Fibroblast of villous mesenchyme (primary cell): Measurements from ENCODE around the gene AP2B1. TPM values are rescaled to one million over a fixed set of nuclear protein-coding genes. Genes with fewer than 3 reads are reported as not detected.

Source experiments
- DNase-seq: peaks from one replicate; pipeline ENCODE4 v3.0.0-alpha.2; 2010; ENCODE audit warnings: low read depth
- H3K4me3 ChIP-seq: 2 replicates; pipeline ENCODE4 v1.5.1; 2011; ENCODE audit warnings: low read depth, mild to moderate bottlenecking, low read length
- CTCF ChIP-seq: IDR thresholded peaks from 2 replicates; pipeline ENCODE4 v1.5.1; 2012; ENCODE audit warnings: low read depth, mild to moderate bottlenecking, low read length; ENCODE audit not compliant: insufficient read depth
- total RNA-seq: library from RNA; depleted of rRNA; stranded (reverse); fragments of >200 nt; gene quantifications from 2 replicates; pipeline ENCODE4 v1.2.3, GENCODE V29; 2012

Gene AP2B1
- total RNA-seq, 1 donor, result 97.6 TPM

DNA sequence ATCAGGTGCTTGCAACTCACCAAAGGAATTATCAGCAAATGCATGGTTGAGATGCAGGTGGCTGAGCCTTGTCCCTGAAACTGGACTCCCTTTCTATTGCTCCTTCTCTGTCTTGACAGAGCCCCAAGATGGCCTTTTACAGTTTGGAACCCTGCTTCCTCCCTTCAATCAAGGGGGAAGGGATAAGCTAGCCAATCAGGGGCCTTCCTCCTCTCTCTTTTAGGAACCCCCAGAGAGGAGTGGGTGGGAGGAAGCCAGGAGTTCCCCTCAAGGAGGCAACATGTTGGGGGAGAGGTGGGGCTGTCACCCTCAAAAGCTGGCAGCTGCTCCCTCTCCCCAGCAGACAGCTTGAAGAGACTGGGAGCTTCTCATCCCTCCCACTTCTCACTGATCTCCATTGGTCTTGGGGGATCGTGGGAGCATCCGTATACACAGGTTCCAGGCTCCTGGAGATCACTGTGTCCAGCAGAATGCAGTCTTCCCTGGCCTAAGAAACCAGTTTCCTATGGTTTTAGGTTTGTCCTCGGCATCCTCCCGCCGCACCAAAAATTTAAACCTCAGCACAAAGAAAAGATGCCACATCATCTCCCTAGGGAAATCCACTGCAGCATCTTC is 151.5 kb downstream of the AP2B1 start:
- no peak overlapping the region for H3K4me3 ChIP-seq
- DNase-seq, result no peak
- no peak for TF ChIP-seq CTCF

GRCh38 chr17:35740216-35740615 is 153.1 kb downstream of the AP2B1 start:
- no peak for TF ChIP-seq CTCF
- H3K4me3 ChIP-seq, result no peak overlapping the region

DNA sequence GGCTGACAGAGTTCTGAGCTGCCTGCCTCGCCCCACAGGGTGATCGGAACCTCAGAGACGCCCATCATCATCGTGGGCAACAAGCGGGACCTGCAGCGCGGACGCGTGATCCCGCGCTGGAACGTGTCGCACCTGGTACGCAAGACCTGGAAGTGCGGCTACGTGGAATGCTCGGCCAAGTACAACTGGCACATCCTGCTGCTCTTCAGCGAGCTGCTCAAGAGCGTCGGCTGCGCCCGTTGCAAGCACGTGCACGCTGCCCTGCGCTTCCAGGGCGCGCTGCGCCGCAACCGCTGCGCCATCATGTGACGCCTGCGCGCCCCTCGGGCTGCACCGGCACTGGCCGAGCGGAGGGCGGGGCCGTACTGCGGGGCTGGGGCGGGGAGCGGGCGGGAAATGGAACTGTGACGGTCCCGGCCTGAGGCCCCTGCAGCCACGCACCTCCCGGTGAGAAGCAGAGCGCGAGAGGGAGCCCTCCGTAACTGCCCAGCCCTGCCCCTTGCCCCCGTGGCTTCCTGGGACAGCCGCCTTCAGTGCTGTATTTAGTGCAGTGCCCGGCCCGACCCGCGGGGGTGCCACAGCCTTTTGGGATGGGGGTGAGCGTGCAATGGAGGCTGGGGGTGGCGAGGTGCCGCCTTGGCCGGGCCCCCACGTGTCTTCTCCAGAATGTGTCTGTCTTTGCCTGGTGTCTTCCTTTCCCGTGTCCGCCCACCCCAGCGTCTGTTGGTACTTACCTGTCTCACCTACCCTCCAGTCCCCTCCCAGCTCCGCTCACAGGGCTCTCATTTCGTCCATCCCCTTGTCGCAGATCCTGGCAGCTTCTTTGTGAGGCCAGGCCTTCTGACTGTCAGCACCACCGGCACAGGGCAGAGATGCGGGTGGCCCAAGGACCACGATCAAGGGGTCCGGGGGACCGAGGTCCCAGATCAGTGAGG is 154.1 kb downstream of the AP2B1 start:
- DNase-seq, result no peak
- TF ChIP-seq CTCF, result no peak

More at GRCh38 chr17:35740216-35740615, 153.1 kb downstream of the AP2B1 start:
- no peak for DNase-seq

DNA sequence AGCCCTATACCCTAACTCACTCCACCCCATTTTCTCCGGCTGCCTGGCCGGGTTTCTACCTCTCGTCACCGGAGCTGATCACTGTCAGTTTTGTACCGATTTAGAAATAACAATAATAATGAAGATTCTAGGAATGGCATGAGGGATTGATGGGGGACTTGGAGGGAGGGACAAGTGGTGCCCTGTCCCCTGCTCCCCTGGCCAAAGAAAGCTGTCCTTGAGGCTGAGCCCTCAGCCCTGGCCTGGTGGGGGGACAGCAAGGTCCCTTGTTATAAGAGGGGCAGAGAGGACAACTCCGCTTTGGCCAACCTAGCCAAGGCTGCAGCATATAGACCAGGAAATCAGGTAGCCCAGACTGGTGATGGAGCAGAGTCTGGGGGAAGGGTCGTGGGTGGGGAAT is 155.4 kb downstream of the AP2B1 start:
- TF ChIP-seq CTCF, result no peak
- H3K4me3 ChIP-seq, result no peak overlapping the region
- DNase-seq, result no peak

More for the DNA sequence above, 154.1 kb downstream of the AP2B1 start:
- no peak overlapping the region for H3K4me3 ChIP-seq

DNA sequence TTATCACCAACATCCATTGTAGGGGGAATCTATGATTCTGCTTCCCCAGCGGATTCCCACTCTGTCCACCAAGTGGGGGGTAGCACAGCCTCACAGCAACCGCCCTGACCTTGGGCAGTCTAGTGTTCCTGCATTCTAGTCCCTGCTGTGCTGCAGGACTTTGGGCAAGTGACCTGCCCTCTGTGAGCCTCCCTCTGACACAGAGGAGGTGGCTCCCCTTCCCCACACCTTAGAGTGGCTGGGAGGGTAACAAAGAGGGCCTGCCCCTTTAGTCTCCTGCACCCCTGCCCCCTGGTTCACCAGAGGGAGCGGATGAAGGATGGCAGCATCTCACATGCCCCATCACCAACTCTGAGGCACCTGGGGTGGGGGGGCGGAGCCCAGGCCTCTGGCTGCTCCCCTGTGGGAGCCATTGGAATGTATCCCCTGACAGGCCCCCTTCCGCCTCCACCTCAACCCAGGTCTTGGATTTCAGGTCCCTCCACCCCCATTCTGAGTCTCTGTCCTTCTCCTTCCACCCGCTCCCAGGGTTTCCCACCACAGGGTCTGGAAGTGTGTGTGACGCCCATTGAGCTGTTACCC is 155.9 kb downstream of the AP2B1 start:
- H3K4me3 ChIP-seq, result no peak overlapping the region
- DNase-seq, result no peak
- no peak for TF ChIP-seq CTCF

- TF ChIP-seq CTCF, result no peak
- H3K4me3 ChIP-seq, result no peak overlapping the region
- peak; percentile 48 for DNase-seq
Measured at GRCh38 chr17:35743626-35744328, 156.7 kb downstream of the AP2B1 start.
